Muscle of leg (tissue), 11 donors: Measurements from ENCODE around the gene ZC3H4. TPM values are rescaled to one million over a fixed set of nuclear protein-coding genes. Genes with fewer than 3 reads are reported as not detected.
"Not testable (repeated sequence)": the region's sequence is repeated elsewhere in the genome, so short reads cannot be mapped to it uniquely, and the experiment has no call there.

ENCODE experiments used
- DNase-seq: peaks from one replicate; pipeline ENCODE4 v3.0.0; 2013
- H3K27ac ChIP-seq: one replicate; pipeline ENCODE4 v1.5.1; 2013; ENCODE audit warnings: mild to moderate bottlenecking, low read length, control low read depth
- H3K27me3 ChIP-seq: one replicate; pipeline ENCODE4 v1.6.1; 2013; ENCODE audit warnings: low read length; ENCODE audit not compliant: control insufficient read depth, insufficient read depth
- H3K36me3 ChIP-seq: one replicate; pipeline ENCODE4 v1.6.1; 2013; ENCODE audit warnings: low read length; ENCODE audit not compliant: control insufficient read depth, insufficient read depth
- H3K4me1 ChIP-seq: one replicate; pipeline ENCODE4 v1.6.1; 2013; ENCODE audit warnings: low read length; ENCODE audit not compliant: control insufficient read depth, insufficient read depth
- H3K4me3 ChIP-seq: one replicate; pipeline ENCODE4 v1.5.1; 2013; ENCODE audit warnings: low read length, control low read depth
- H3K9me3 ChIP-seq: replicated peaks from 2 replicates; pipeline ENCODE4 v1.6.1; 2013; ENCODE audit warnings: low read depth, low read length; ENCODE audit not compliant: control insufficient read depth
- WGBS: methylation state at CpG from one replicate; pipeline ENCODE4 v1.1.5; 2013; ENCODE audit warnings: missing lambda C conversion rate; ENCODE audit not compliant: insufficient coverage; 5-methylcytosine and 5-hydroxymethylcytosine counted together
- polyA plus RNA-seq, 8 donors: library from polyadenylated mRNA; unstranded; fragments of 120-200 nt; gene quantifications; one replicate each; pipeline versions ENCODE4 v1.2.1 to v1.2.3, GENCODE V29; 2013; ENCODE audit warnings: inconsistent platforms in 1 of 8, low replicate concordance in 1 of 8; ENCODE audit not compliant: insufficient read length in 8 of 8, insufficient read depth in 1 of 8
- total RNA-seq: library from RNA; stranded (reverse); fragments of 120-200 nt; gene quantifications from one replicate; pipeline ENCODE4 v1.2.4, GENCODE V29; 2013

ZC3H4 gene
- total and polyA plus RNA-seq, 9 donors: 11.8 to 34.3 (median 23.9) TPM

DNA sequence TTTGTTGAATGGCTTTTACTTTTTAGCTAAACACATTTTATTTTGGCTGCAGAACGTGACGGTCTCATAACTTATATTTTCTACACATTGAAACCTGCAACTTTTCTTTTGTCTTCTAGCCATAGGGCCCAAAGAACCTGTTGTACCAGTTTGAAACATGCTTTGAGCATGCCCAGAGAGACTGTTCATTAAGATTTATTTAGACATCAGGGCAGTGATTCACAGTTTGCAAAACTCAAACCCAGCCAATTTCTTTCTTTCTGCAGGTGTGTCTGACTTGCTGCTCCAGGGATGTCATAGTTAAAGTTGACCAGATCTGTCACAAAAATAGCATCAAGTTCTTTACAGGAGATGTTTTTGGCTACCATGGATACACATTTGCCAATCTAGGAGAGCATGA lies 39.1 kb upstream of the ZC3H4 start:
- Histone ChIP-seq H3K9me3 (no peaks in the 10 kb centered on the region), H3K4me1 (peaks cover 14% of the 10 kb centered on the region), H3K36me3 (peaks cover 69% of the 10 kb centered on the region), H3K27ac (no peak overlapping the region), H3K27me3 (no peaks in the 10 kb centered on the region), H3K4me3 (no peak overlapping the region)
- DNase-seq: no peak
- WGBS: 90% methylated on average over 2 of the region's 2 CpGs

GRCh38 chr19:47152205-47152604 lies 38.6 kb upstream of the ZC3H4 start:
- H3K27ac ChIP-seq: no peak overlapping the region
- WGBS: no CpG with 5 or more reads among the region's 1 CpG

GRCh38 chr19:47151627-47152026 lies 38.1 kb upstream of the ZC3H4 start:
- DNase-seq: no peak
- Histone ChIP-seq H3K27me3 (no peaks in the 10 kb centered on the region), H3K27ac (no peak overlapping the region), H3K4me1 (peaks cover 6% of the 10 kb centered on the region), H3K9me3 (no peaks in the 10 kb centered on the region), H3K36me3 (peaks cover 66% of the 10 kb centered on the region), H3K4me3 (no peak overlapping the region)
- WGBS: 75% methylated on average over 3 of the region's 3 CpGs

More at GRCh38 chr19:47152205-47152604, 38.6 kb upstream of the ZC3H4 start:
- Histone ChIP-seq H3K4me3 (no peak overlapping the region), H3K36me3 (peaks cover 66% of the 10 kb centered on the region), H3K27me3 (no peaks in the 10 kb centered on the region), H3K9me3 (no peaks in the 10 kb centered on the region), H3K4me1 (peaks cover 10% of the 10 kb centered on the region)
- DNase-seq: no peak

DNA sequence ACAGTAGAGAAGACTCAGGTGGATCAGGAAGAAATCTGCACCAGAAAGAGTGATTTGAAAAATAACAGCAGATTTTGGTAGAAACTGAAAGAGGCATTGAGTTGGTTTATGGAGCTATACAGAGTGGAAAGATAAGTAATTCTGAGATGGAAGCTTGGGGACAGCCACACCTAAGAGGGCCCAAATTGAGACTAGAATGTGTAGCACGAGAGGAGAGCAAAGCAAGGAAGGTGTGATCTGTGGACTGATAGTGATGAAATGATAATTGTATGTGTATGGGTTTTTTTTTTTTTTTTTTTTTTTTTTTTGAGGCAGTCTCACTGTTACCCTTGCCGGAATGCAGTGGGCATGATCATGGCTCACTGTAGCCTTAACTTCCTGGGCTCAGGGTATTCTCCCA lies 33.3 kb upstream of the ZC3H4 start:
- Histone ChIP-seq H3K4me1 (peaks cover 11% of the 10 kb centered on the region), H3K27me3 (no peaks in the 10 kb centered on the region), H3K9me3 (no peaks in the 10 kb centered on the region), H3K36me3 (peaks cover 61% of the 10 kb centered on the region), H3K4me3 (no peak overlapping the region), H3K27ac (no peak overlapping the region)
- no peak for DNase-seq
- WGBS: no CpG with 5 or more reads among the region's 2 CpGs

- Histone ChIP-seq H3K27ac (peak overlapping the region; percentile 29), H3K9me3 (no peaks in the 10 kb centered on the region), H3K36me3 (peaks cover 55% of the 10 kb centered on the region), H3K4me1 (peaks cover 11% of the 10 kb centered on the region), H3K4me3 (no peak overlapping the region), H3K27me3 (no peaks in the 10 kb centered on the region)
- no peak for DNase-seq
- 100% methylated on average over 2 of the region's 5 CpGs for WGBS
Observed at GRCh38 chr19:47145639-47146486, 32.3 kb upstream of the ZC3H4 start.

DNA sequence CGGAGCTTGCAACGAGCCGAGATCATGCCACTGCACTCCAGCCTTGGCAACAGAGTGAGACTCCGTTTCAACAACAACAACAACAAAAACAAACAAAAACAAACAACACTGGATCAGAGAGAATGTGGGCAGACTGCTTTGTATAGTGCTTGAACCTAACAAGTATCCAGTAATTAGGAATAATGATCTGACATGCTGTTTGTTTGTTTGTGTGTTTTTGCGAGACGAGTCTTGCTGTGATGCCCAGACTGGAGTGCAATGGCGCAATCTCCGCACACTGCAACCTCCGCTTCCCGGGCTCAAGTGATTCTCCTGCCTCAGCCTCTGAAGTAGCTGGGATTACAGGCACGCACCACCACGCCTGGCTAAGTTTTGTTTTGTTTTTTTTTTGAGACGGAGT lies 31.1 kb upstream of the ZC3H4 start:
- H3K4me1 ChIP-seq: peaks cover 11% of the 10 kb centered on the region
- H3K4me3 ChIP-seq: no peak overlapping the region
- WGBS: 92% methylated on average over 9 of the region's 13 CpGs
- no peak for DNase-seq
- H3K36me3 ChIP-seq: peaks cover 47% of the 10 kb centered on the region
- H3K27ac ChIP-seq: no peak overlapping the region
- no peaks in the 10 kb centered on the region for H3K27me3 ChIP-seq
- no peaks in the 10 kb centered on the region for H3K9me3 ChIP-seq

GRCh38 chr19:47143322-47144073 lies 29.9 kb upstream of the ZC3H4 start:
- H3K9me3 ChIP-seq: no peaks in the 10 kb centered on the region
- no peak overlapping the region for H3K4me3 ChIP-seq
- peaks cover 50% of the 10 kb centered on the region for H3K36me3 ChIP-seq
- no peaks in the 10 kb centered on the region for H3K27me3 ChIP-seq
- WGBS: 70% methylated on average over 7 of the region's 11 CpGs
- peaks cover 11% of the 10 kb centered on the region for H3K4me1 ChIP-seq
- no peak for DNase-seq
- H3K27ac ChIP-seq: no peak overlapping the region

- Histone ChIP-seq H3K4me1 (peaks cover 11% of the 10 kb centered on the region), H3K27me3 (no peaks in the 10 kb centered on the region), H3K36me3 (peaks cover 46% of the 10 kb centered on the region), H3K9me3 (no peaks in the 10 kb centered on the region), H3K4me3 (no peak overlapping the region), H3K27ac (no peak overlapping the region)
- WGBS: 89% methylated on average over 3 of the region's 5 CpGs
- no peak for DNase-seq
Observed at GRCh38 chr19:47142779-47143178, 29.2 kb upstream of the ZC3H4 start.

GRCh38 chr19:47141695-47142094 lies 28.1 kb upstream of the ZC3H4 start:
- no peak overlapping the region for H3K27ac ChIP-seq
- H3K9me3 ChIP-seq: no peaks in the 10 kb centered on the region
- H3K4me3 ChIP-seq: no peak overlapping the region
- peaks cover 40% of the 10 kb centered on the region for H3K36me3 ChIP-seq
- H3K27me3 ChIP-seq: no peaks in the 10 kb centered on the region
- peaks cover 11% of the 10 kb centered on the region for H3K4me1 ChIP-seq
- DNase-seq: no peak

DNA sequence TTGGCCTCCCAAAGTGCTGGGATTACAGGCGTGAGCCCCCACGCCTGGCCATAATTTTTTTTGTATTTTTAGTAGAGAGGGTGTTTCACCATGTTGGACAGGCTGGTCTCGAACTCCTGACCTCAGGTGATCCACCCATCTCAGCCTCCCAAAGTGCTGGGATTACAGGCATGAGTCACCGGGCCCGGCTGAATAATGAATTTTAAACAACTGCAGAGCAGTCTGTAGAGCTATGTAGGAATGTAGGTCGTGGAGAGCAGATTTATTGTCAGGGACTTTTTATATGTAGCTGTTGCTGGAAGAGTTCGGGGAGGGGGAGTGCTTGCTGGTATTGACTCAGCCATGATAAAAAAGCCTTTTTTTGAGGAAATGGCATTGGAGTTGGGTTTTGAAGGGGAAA lies 27.7 kb upstream of the ZC3H4 start:
- not testable (repeated sequence) for H3K27ac ChIP-seq

More for the DNA sequence above, 27.7 kb upstream of the ZC3H4 start:
- H3K4me1 ChIP-seq, H3K4me3 ChIP-seq, DNase-seq, H3K9me3 ChIP-seq, H3K27me3 ChIP-seq: not testable (repeated sequence)
- H3K36me3 ChIP-seq: peaks cover 35% of the 10 kb centered on the region
- WGBS: 29% methylated on average over 2 of the region's 7 CpGs
